GM21619 (cell line): Measurements from ENCODE around the gene RMI1.
"Not testable (repeated sequence)": the region's sequence is repeated elsewhere in the genome, so short reads cannot be mapped to it uniquely, and the experiment has no call there.

Experiments
- ATAC-seq: cut with Tn5 transposase; IDR thresholded peaks from one replicate; pipeline ENCODE4 v1.9.1; 2021; ENCODE audit not compliant: unreplicated experiment

Gene RMI1

GRCh38 chr9:83980395-83981125 lies at the start of gene RMI1:
RMI1 (plus strand) TSS chr9:83980805; CDS start chr9:84000987, 20,182 bp downstream.
- peak; percentile 63 for ATAC-seq

DNA sequence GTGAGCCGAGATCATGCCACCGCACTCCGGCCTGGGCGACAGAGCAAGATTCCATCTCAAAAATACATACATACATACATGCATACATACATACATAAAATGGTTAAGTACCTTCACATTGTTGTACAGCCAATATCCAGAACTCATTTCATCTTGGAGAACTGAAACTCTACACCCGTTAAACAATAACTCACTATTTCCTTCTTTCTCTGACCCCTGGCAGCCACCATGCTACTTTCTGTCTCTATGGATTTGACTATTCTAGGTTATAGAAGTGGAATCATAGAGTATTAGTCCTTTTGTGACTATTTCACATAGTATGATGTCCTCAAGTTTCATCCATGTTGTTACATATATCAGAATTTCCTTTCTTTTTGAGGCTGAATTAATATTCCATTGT lies 49.7 kb upstream of the RMI1 start:
- ATAC-seq: no peak

DNA sequence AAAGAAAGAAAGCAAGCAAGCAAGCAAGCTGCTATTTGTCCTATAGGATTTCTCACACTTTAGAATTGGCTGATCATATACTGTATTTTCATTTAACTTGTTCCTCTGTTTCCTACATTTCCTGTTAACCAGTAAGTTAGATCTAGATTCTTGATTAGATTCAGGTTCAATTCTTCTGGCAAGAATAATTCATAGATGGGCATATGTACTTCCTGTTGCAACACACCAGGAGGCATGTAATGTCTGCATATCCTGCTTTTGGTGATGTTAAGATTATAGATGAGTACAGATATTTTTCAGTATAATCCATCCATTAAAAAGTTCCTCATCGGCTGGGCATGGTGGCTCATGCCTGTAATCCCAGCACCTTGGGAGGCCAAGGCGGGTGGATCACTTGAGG lies 48.6 kb upstream of the RMI1 start:
- no peak for ATAC-seq

DNA sequence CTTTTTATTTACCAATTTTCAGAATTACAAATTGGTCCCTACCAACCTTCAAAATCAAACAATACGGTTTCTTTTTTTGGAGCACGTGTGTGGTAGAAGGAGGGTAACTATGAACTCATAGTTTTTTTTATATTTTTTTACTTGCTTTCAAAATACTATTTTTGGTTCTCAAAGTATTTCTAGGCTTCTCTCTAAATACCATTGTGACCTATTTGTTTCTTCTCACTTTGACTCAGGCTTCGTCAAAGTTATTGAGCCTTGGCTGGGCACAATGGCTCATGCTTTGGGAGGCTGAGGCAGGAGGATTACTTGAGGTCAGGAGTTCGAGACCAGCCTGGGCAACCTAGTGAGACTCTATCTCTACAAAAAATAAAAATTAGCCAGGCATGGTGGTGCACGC lies 47.8 kb upstream of the RMI1 start:
- no peak for ATAC-seq

DNA sequence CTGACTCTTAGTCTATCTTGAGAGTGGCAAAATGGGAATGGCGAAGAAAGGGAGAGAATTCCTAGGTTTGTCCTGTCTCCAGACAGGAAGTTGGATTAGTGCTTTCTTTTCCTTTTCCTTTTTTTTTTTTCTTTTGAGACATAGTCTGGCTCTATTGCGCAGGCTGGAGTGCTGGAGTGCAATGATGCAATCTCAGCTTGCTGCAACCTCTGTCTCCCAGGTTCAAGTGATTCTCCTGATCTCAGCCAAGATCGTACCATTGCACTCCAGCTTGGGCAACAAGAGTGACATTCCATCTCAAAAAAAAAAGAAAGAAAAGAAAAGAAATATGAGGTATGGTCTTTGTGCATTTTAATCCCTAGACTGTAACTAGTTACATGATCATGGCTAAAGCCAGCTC lies 46.8 kb upstream of the RMI1 start:
- ATAC-seq: no peak

DNA sequence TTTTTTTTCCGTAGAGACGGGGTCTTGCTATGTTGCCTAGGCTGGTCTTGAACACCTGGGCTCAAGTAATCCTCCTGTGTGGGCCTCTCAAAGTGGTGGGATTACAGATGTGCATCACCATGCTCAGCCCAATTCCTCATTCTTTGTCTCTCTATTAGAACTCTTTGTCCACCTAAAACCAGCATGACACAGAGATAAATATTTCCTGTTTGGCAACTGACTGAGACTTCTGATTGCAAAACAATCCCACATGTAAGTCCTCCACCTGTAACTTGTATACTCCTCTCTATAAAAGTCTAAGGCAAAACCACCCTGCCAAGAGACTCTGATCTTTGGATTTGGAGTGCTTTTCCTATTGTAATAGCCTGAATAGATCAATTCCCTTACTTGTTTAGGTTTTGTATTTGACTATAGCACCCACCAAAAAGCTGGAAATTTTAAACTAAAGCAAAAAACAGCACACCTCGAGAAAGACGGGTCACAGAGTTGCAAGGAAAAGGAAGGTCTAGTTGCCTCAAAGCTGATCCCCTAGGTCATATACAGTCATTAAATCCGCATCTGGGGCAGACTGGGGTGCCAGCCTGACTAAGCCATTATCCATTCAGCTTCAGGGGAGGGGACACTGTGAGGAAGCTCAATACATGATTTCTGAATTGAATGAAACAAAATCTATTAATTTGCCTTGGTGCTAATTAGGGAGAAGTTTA lies 45.9 kb upstream of the RMI1 start:
- ATAC-seq: no peak

- ATAC-seq: no peak
These were observed 45.2 kb upstream of the RMI1 start for GRCh38 chr9:83935276-83935935.

- no peak for ATAC-seq
These were observed 44.1 kb upstream of the RMI1 start for GRCh38 chr9:83936523-83936922.

DNA sequence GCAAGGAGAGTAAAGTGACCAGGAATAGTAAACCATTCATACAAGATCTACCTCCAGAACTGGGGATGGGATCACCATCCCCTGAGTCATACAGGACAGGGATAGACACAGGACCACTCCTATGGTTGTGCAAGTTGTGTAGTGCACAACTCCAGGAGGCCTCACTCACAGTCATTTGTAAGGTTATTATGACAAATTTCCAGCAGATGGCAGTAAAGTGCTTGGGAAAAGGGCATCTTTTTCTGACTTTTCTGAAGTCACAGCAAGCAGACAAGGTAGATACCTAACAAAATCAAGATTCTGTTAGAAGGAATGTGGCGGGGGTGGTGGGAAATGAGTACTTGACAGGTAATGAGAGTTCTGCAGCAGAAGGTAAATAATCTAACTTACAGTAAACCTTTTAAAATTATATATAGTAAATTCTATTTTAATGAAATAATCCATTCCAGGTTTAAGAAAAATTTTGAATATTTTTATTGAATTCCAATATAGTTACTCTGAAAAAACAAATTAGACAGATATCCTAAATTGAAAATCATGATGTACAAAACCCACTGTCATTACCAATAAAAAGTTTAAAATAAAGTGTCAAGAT lies 42.6 kb upstream of the RMI1 start:
- ATAC-seq: no peak

- no peak for ATAC-seq
These were observed 39.9 kb upstream of the RMI1 start for GRCh38 chr9:83940590-83941303.

DNA sequence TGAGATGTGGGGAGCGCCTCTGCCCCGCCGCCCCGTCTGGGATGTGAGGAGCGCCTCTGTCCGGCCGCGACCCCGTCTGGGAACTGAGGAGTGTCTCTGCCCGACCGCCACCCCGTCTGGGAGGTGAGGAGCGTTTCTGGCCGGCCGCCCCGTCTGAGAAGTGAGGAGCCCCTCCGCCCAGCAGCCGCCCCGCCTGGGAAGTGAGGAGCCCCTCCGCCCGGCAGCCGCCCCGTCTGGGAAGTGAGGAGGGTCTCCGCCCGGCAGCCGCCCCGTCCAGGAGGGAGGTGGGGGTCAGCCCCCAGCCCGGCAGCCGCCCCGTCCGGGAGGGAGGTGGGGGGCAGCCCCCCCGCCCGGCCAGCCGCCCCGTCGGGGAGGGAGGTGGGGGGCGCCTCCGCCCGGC lies 32.5 kb upstream of the RMI1 start:
- not testable (repeated sequence) for ATAC-seq

- peak; percentile 55 for ATAC-seq
These were observed 24.5 kb upstream of the RMI1 start for GRCh38 chr9:83956086-83956435.

DNA sequence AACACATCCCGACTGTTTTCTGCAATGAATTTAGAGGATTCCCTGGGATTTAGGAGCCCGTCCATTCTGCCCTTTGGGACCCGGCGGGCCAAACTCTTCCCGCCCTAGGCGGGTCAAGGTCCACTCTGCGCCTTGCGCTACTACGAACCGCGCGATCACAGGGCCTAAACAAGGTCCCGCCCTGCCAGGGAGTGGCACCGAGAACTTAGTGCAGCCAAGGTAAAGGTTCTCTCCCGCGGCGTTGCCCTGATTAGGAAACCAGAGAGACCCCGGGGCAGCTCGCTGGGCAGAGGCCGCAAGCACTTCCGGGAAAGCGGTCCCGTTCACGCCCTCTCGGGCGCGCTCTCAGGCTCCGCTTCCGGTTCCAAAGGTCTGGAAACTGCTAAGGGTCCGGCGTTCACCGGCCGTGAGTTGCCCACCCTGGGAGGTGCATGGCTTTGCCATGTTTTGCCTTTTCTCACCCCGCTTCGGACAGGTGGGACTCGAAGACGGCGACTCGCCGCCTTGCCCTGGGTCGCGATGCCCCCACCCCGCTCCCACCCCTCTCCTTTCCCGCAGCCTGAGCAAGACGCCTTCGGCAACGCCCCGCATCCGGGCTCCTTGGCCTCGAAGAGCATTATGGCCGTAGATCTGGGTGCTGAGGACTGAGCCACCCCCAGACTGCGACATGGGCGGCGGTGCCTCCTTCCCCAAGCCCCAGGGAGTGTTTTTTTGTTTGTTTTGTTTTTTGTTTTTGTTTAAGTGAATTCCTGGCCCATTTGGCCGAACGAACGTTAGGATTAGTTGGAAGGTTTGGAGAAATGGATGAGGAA lies 24.0 kb upstream of the RMI1 start:
- peak; percentile 86 for ATAC-seq

- ATAC-seq: no peak
These were observed 23.4 kb upstream of the RMI1 start for GRCh38 chr9:83957248-83957513.

GRCh38 chr9:83959061-83959460 lies 21.5 kb upstream of the RMI1 start:
- ATAC-seq: no peak

DNA sequence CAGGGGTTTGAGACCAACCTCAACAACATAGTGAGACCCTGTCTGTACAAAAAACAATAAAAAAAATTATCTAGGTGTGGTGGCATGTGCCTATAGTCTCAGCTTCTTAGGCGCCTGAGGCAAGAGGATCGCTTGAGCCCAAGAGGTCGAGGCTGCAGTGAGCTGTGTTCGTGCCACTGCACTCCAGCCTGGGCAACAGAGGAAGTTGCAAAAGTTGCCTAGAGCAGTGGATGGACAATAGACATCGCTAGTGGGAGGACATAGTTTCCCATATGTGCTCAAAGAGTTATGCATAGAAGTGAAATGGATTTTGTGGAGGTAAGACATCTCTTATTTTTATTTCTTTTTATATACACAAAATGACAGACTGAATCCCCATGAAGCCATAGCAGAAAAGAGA lies 19.6 kb upstream of the RMI1 start:
- no peak for ATAC-seq

DNA sequence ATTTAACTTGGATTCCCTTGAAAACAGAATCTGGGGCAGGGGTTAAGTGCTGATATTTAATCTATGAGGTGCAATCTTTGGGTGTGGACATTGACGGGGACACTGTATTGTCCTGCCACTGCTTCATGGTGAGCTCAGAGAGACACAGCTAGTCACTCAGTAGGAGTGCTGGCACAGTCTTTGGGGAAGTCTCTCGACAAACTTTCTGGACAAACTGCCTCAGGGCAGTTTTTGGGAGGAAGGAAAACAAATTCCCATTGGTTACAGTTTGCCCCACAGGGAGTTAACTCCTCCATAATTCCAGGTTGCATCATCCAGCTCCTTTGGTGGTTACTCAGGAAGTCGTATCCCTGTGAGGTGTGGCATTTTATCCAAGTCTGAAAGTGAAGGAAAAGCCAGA lies 18.4 kb upstream of the RMI1 start:
- no peak for ATAC-seq

DNA sequence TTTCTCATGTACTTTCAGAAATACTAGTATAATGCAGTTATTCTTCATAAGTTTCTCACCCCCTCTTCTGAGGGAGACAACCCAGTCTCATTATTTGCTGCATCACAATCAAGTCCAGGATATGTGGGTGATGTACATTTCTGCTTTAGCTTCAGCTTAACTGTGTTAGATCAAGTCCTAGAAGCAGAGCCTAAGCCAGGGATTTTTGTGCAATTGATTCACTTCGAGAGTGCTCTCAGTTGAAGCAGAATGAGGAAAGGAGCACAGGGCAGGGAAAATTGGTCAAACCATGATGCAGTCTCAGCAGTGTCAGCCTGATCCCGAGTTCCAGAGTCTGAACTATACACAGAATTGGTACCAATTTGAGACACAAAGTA lies 15.6 kb upstream of the RMI1 start:
- no peak for ATAC-seq

GRCh38 chr9:83965350-83966208 lies 15.0 kb upstream of the RMI1 start:
- ATAC-seq: no peak

DNA sequence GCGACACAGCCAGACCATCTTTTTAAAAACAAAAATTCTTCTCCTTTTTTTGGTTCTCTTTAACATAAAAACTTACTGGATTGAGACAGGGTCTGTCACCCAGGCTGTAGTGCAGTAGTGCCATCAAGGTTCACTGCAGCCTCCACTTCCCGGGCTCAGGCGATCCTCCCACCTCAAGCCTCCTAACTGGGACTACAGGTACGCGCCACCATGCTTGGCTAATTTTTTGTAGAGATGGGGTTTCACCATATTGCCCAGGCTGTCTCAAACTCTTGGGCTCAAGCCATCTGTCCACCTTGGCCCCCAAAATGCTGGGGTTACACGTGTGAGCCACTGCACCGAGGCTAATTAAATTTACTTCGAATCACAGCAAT lies 14.4 kb upstream of the RMI1 start:
- no peak for ATAC-seq
